Fibroblast of lung (primary cell): ENCODE results near the gene MAP3K6. TPM values are rescaled to one million over a fixed set of nuclear protein-coding genes. Genes with fewer than 3 reads are reported as not detected.

ENCODE experiments used
- DNase-seq, 2 donors: peaks; one replicate each; pipeline versions ENCODE4 v3.0.0 to v3.0.0-alpha.2; 2010; ENCODE audit warnings: low read depth in 2 of 2
- H2AFZ ChIP-seq: 2 replicates; pipeline ENCODE4 v1.5.1; 2012; ENCODE audit warnings: low read length, control low read depth, inconsistent platforms
- H3K27ac ChIP-seq: 2 replicates; pipeline ENCODE4 v1.5.1; 2011; ENCODE audit warnings: low read length, control low read depth; ENCODE audit not compliant: insufficient read depth
- H3K27me3 ChIP-seq: 2 replicates; pipeline ENCODE4 v1.5.1; 2011; ENCODE audit warnings: mild to moderate bottlenecking, low read length; ENCODE audit not compliant: control insufficient read depth, insufficient read depth
- H3K36me3 ChIP-seq: 2 replicates; pipeline ENCODE4 v1.5.1; 2011; ENCODE audit warnings: low read length; ENCODE audit not compliant: control insufficient read depth, insufficient read depth
- H3K4me1 ChIP-seq: 2 replicates; pipeline ENCODE4 v1.5.1; 2011; ENCODE audit warnings: low read length; ENCODE audit not compliant: control insufficient read depth, insufficient read depth; ENCODE audit errors: extremely low read depth
- H3K4me2 ChIP-seq: 2 replicates; pipeline ENCODE4 v1.5.1; 2011; ENCODE audit warnings: low read length, control low read depth; ENCODE audit not compliant: insufficient read depth; ENCODE audit errors: extremely low read depth
- H3K4me3 ChIP-seq, 4 experiments: fragments of 200-600 bp in 1 of 4; sonication (generic) in 1 of 4; replicated peaks in 1 of 4; 2 replicates each; pipeline ENCODE4 v1.5.1; 2011 to 2016; ENCODE audit warnings: low read length in 4 of 4, low read depth in 3 of 4, mild to moderate bottlenecking in 3 of 4, control low read depth in 2 of 4, inconsistent platforms in 1 of 4, mixed read lengths in 1 of 4; ENCODE audit not compliant: insufficient read depth in 1 of 4; ENCODE audit errors: control extremely low read depth in 1 of 4
- H3K79me2 ChIP-seq: 2 replicates; pipeline ENCODE4 v1.5.1; 2012; ENCODE audit warnings: mild to moderate bottlenecking, low read length, inconsistent platforms; ENCODE audit not compliant: control insufficient read depth, insufficient read depth
- H3K9ac ChIP-seq: 2 replicates; pipeline ENCODE4 v1.5.1; 2011; ENCODE audit warnings: mild to moderate bottlenecking, low read length, control low read depth; ENCODE audit not compliant: insufficient read depth
- H3K9me3 ChIP-seq: 2 replicates; pipeline ENCODE4 v1.5.1; 2012; ENCODE audit warnings: low read depth, low read length; ENCODE audit not compliant: control insufficient read depth, insufficient read depth
- H4K20me1 ChIP-seq: 2 replicates; pipeline ENCODE4 v1.5.1; 2011; ENCODE audit warnings: low read length; ENCODE audit not compliant: control insufficient read depth, insufficient read depth; ENCODE audit errors: extremely low read depth
- EZH2 ChIP-seq: IDR thresholded peaks from 2 replicates; pipeline ENCODE4 v1.5.1; 2012; ENCODE audit warnings: low read length, control low read depth, mild to moderate bottlenecking; ENCODE audit errors: missing control alignments
- polyA plus RNA-seq, 2 donors: library from polyadenylated mRNA; depleted of rRNA in 1 of 2; stranded (reverse) in 1 of 2; unstranded in 1 of 2; fragments of >200 nt; gene quantifications; 2 replicates each; pipeline ENCODE4 v1.2.1, GENCODE V29; 2011 to 2012; ENCODE audit warnings: missing spikeins in 1 of 2
- total RNA-seq: library from RNA; depleted of rRNA; stranded (reverse); fragments of >200 nt; gene quantifications from 2 replicates; pipeline ENCODE4 v1.2.1, GENCODE V29; 2014
- TF ChIP-seq, protein P1 (sequence below), 2 donors: IDR thresholded peaks in 1 of 2; conservative IDR thresholded peaks in 1 of 2; 1 replicate in 1 of 2; 2 replicates in 1 of 2; pipeline ENCODE4 v1.5.1; 2011 to 2012; ENCODE audit warnings: low read length in 2 of 2, control low read depth in 1 of 2, inconsistent platforms in 1 of 2, low read depth in 1 of 2, mild to moderate bottlenecking in 1 of 2

The MAP3K6 gene
- total and polyA plus RNA-seq, 2 donors (not counting 1 experiment from before 2014, with no cell fraction given), result 8.3 to 11.5 TPM

DNA sequence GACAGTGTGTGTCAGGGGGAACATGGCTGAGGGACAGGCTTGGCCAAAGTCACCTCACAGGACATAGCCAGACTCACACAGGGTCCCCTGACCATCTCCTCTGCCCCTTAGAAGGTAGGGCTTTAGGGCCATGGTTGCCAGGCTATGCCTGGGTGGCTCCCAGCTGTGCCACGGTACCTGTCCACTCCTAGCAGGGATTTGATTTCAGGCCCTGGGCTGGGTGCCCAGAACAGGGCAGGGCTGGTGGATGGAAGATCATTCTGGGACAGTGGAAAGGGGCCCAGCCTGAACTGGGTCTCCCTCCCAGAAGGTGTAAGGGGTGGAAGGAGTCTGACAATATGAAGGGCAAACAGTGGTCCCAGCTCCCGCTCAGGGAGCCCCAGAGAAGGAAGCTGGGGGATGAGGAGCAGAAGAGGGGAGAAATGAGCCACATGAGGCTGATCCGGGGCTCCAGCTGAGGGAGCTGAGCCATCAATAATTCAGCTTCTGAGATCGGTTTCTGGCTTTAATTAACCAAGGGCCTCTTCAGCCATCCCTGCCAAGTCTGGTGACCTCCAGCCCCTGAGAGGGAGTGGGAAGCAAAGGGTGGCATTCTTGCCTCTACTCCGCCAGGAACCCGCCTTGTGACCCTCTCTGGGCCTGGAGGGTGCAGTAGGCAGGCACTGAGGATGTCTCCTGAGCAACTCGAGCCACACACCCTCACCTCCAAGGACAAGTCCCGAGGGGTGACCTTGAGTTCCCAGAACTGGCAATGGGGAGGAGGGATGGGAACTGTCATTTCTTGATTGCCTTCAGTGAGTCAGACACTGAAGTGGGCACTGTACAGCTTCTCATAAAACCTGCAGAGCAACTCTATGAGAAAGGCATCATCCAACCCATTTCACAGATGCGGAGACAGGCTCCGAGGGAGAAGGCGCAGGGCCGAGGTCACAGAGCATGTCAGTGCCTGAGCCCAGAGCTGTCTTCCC lies 14.3 kb upstream of the MAP3K6 start:
- Histone ChIP-seq H3K4me2 (no peak overlapping the region), H3K4me1 (no peaks in the 10 kb centered on the region), H3K27me3 (peaks cover 4% of the 10 kb centered on the region), H3K79me2 (no peaks in the 10 kb centered on the region), H4K20me1 (no peaks in the 10 kb centered on the region), H2AFZ (no peak overlapping the region), H3K9me3 (no peaks in the 10 kb centered on the region), H3K27ac (no peak overlapping the region), H3K9ac (no peak overlapping the region), H3K4me3 (no peak overlapping the region), H3K36me3 (no peaks in the 10 kb centered on the region)
- TF ChIP-seq, protein P1, sequence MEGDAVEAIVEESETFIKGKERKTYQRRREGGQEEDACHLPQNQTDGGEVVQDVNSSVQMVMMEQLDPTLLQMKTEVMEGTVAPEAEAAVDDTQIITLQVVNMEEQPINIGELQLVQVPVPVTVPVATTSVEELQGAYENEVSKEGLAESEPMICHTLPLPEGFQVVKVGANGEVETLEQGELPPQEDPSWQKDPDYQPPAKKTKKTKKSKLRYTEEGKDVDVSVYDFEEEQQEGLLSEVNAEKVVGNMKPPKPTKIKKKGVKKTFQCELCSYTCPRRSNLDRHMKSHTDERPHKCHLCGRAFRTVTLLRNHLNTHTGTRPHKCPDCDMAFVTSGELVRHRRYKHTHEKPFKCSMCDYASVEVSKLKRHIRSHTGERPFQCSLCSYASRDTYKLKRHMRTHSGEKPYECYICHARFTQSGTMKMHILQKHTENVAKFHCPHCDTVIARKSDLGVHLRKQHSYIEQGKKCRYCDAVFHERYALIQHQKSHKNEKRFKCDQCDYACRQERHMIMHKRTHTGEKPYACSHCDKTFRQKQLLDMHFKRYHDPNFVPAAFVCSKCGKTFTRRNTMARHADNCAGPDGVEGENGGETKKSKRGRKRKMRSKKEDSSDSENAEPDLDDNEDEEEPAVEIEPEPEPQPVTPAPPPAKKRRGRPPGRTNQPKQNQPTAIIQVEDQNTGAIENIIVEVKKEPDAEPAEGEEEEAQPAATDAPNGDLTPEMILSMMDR (conservative IDR thresholded peaks at IDR 0.05 in 1 of 2, IDR thresholded peaks at IDR 0.05 in 1 of 2; ENCODE audit: low read depth in 1 of 2, low read length in 2 of 2), result no peak
- no peak for TF ChIP-seq EZH2
- DNase-seq, result no peak

DNA sequence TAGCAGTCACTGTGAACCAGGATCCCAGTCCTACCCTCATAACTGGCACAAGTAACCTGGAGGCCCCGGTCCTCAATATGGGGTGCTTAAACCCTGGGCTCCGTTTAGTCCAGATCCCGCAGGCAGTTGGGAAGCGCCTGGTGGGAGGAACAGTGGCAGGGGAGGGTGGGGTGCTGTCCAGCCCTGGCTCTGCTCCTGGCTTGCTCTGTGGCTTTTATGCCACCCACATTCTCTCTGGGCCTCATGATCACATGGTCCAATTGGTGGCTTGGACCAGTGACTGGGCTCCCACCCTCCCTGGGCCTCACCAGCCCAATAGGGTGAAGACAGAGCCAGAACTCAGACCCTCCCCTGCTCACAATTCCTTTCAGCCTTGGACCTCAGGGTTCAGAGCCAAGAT lies 13.5 kb upstream of the MAP3K6 start:
- Histone ChIP-seq H4K20me1 (no peaks in the 10 kb centered on the region), H2AFZ (no peak overlapping the region)
- DNase-seq, result no peak

DNA sequence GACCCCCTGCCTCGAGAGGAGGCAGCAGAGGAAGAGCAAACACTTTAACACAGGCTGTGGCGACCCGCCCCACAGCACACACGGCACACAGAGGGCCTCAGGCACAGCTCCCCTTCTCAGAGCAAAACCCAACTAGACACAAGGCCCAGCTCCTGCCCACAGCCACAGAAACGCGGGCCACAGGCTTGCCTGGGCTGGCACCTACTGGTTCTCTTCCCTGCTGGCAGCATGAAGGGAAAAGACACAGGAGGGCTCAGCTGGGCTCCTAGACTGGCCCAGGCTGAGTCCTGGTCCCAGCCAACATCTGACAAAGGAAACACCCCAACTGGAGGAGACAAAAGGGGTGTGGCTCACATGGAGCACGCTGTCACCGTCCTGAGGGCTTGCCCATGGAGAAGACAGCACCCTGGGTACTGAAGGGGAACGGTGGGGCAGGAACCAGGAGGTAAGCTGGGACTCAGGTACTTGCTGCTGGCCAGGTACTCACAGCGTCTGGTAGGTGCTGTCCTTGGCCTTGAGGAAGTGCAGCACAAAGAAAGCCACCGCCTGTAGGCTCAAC lies 12.9 kb upstream of the MAP3K6 start:
- no peaks in the 10 kb centered on the region for H3K4me1 ChIP-seq
- H3K9me3 ChIP-seq, result no peaks in the 10 kb centered on the region
- H3K79me2 ChIP-seq, result no peaks in the 10 kb centered on the region
- peaks cover 5% of the 10 kb centered on the region for H3K27me3 ChIP-seq
- no peak for DNase-seq
- H3K4me3 ChIP-seq, result no peak overlapping the region
- no peaks in the 10 kb centered on the region for H4K20me1 ChIP-seq
- no peak overlapping the region for H3K4me2 ChIP-seq
- H2AFZ ChIP-seq, result no peak overlapping the region
- TF ChIP-seq, protein P1 (conservative IDR thresholded peaks at IDR 0.05 in 1 of 2, IDR thresholded peaks at IDR 0.05 in 1 of 2; ENCODE audit: low read depth in 1 of 2, low read length in 2 of 2), result no peak
- no peak for TF ChIP-seq EZH2
- no peaks in the 10 kb centered on the region for H3K36me3 ChIP-seq
- H3K27ac ChIP-seq, result no peak overlapping the region
- H3K9ac ChIP-seq, result no peak overlapping the region

More for the DNA sequence above, 13.5 kb upstream of the MAP3K6 start:
- Histone ChIP-seq H3K27me3 (peaks cover 4% of the 10 kb centered on the region), H3K4me2 (no peak overlapping the region), H3K79me2 (no peaks in the 10 kb centered on the region), H3K36me3 (no peaks in the 10 kb centered on the region), H3K27ac (no peak overlapping the region), H3K9me3 (no peaks in the 10 kb centered on the region), H3K4me3 (no peak overlapping the region), H3K4me1 (no peaks in the 10 kb centered on the region), H3K9ac (no peak overlapping the region)
- TF ChIP-seq EZH2, result no peak
- TF ChIP-seq, protein P1 (conservative IDR thresholded peaks at IDR 0.05 in 1 of 2, IDR thresholded peaks at IDR 0.05 in 1 of 2; ENCODE audit: low read depth in 1 of 2, low read length in 2 of 2), result no peak
